HFFc6 (cell line): Measurements from ENCODE around the gene CNTN5. TPM values are rescaled to one million over a fixed set of nuclear protein-coding genes. Genes with fewer than 3 reads are reported as not detected.

ENCODE experiments used
- DNase-seq: peaks from one replicate; pipeline ENCODE4 v3.0.0-alpha.2; 2018
- H3K27ac Mint-ChIP-seq: 2 replicates; pipeline ENCODE4 v1.8.0; 2020; ENCODE audit warnings: mild to moderate bottlenecking, mixed read lengths
- H3K27me3 Mint-ChIP-seq: 2 replicates; pipeline ENCODE4 v1.8.0; 2021; ENCODE audit warnings: mild to moderate bottlenecking, moderate library complexity, mixed read lengths; ENCODE audit not compliant: insufficient read depth
- H3K36me3 Mint-ChIP-seq: 2 replicates; pipeline ENCODE4 v1.8.0; 2021; ENCODE audit warnings: low read depth, mixed read lengths
- H3K4me1 Mint-ChIP-seq: 2 replicates; pipeline ENCODE4 v1.8.0; 2020; ENCODE audit warnings: low read depth, mixed read lengths
- H3K4me3 Mint-ChIP-seq: 2 replicates; pipeline ENCODE4 v1.8.0; 2020; ENCODE audit warnings: mild to moderate bottlenecking, moderate library complexity, mixed read lengths
- H3K9me3 Mint-ChIP-seq: 2 replicates; pipeline ENCODE4 v1.8.0; 2020; ENCODE audit warnings: mild to moderate bottlenecking, mixed read lengths
- total RNA-seq, 6 experiments: library from RNA; stranded (reverse); fragmentation: NEBNext Ultra II Directional; extraction: Animal tissue kit (Norgen Biotek cat#: 25700); gene quantifications; 2 replicates in 1 of 6; 3 replicates in 5 of 6; pipeline ENCODE4 v1.2.3, GENCODE V29; 2021
- TF ChIP-seq, protein P1 (sequence below): fragments of 200-600 bp; sonication (generic); IDR thresholded peaks from 2 replicates; pipeline ENCODE4 v1.5.0; 2021; ENCODE audit warnings: antibody characterized with exemption, mild to moderate bottlenecking

CNTN5 gene
- total RNA-seq, 6 experiments from 2014 or later = not detected

- no peaks in the 10 kb centered on the region for H3K4me1 Mint-ChIP-seq
- TF ChIP-seq, protein P1, sequence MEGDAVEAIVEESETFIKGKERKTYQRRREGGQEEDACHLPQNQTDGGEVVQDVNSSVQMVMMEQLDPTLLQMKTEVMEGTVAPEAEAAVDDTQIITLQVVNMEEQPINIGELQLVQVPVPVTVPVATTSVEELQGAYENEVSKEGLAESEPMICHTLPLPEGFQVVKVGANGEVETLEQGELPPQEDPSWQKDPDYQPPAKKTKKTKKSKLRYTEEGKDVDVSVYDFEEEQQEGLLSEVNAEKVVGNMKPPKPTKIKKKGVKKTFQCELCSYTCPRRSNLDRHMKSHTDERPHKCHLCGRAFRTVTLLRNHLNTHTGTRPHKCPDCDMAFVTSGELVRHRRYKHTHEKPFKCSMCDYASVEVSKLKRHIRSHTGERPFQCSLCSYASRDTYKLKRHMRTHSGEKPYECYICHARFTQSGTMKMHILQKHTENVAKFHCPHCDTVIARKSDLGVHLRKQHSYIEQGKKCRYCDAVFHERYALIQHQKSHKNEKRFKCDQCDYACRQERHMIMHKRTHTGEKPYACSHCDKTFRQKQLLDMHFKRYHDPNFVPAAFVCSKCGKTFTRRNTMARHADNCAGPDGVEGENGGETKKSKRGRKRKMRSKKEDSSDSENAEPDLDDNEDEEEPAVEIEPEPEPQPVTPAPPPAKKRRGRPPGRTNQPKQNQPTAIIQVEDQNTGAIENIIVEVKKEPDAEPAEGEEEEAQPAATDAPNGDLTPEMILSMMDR = no peak
- no peaks in the 10 kb centered on the region for H3K27me3 Mint-ChIP-seq
- peaks cover 30% of the 10 kb centered on the region for H3K9me3 Mint-ChIP-seq
- DNase-seq = no peak
- no peak overlapping the region for H3K4me3 Mint-ChIP-seq
- H3K27ac Mint-ChIP-seq = no peak overlapping the region
- H3K36me3 Mint-ChIP-seq = no peaks in the 10 kb centered on the region
These were observed 208.8 kb downstream of the CNTN5 start for GRCh38 chr11:99229544-99229943.

DNA sequence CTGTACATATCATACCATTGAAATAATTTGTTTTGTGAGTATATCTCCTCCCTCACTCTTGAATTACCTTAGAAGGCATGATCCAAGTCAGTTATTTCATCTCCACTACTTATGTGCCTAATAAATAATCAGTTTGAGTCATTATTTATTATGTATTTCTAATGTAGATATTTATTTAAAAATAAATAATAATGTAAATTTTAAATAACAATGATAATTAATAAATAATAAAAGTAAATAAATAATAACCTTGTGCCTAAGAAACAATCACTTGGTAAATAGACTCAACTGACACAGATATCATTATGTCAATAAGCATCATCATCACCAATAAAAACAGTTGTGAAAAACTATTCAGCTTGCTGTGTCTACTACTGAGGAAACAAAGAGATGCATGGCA lies 213.8 kb downstream of the CNTN5 start:
- Mint-ChIP-seq H3K9me3 (peaks cover 34% of the 10 kb centered on the region), H3K4me1 (no peaks in the 10 kb centered on the region), H3K4me3 (no peak overlapping the region), H3K36me3 (no peaks in the 10 kb centered on the region), H3K27me3 (no peaks in the 10 kb centered on the region), H3K27ac (no peak overlapping the region)
- TF ChIP-seq, protein P1 = no peak
- no peak for DNase-seq

GRCh38 chr11:99238401-99238800 lies 217.7 kb downstream of the CNTN5 start:
- Mint-ChIP-seq H3K27me3 (no peaks in the 10 kb centered on the region), H3K27ac (no peak overlapping the region), H3K36me3 (no peaks in the 10 kb centered on the region), H3K4me3 (no peak overlapping the region), H3K4me1 (no peaks in the 10 kb centered on the region), H3K9me3 (peaks cover 27% of the 10 kb centered on the region)
- TF ChIP-seq, protein P1 = no peak
- DNase-seq = no peak

- TF ChIP-seq, protein P1 = no peak
- H3K36me3 Mint-ChIP-seq = no peaks in the 10 kb centered on the region
- H3K4me3 Mint-ChIP-seq = no peak overlapping the region
- peaks cover 19% of the 10 kb centered on the region for H3K9me3 Mint-ChIP-seq
- no peak for DNase-seq
- no peaks in the 10 kb centered on the region; the same call in 1 of the 2 replicates for H3K27me3 Mint-ChIP-seq
- H3K4me1 Mint-ChIP-seq = no peaks in the 10 kb centered on the region
- H3K27ac Mint-ChIP-seq = no peak overlapping the region
These were observed 219.7 kb downstream of the CNTN5 start for GRCh38 chr11:99240192-99241030.

DNA sequence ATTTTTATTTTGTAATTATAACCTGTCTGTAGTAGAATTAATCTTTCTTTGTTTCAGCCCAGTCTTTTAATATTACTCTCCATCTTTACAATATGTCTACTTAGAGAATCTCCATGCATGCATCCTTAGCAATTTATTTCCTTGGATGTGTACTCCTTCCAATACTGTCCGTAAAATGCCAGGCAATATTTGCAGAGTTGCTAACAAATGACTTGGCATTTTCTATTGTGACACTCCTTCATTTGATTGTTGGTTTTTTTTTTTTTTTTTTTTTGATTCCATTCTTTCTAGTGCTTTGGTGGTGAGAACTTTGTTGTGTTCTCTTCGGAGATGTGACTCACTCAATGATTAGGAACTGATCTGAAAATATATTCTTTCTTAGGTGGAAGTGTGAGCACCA lies 220.3 kb downstream of the CNTN5 start:
- Mint-ChIP-seq H3K4me1 (no peaks in the 10 kb centered on the region), H3K27ac (no peak overlapping the region), H3K36me3 (no peaks in the 10 kb centered on the region), H3K27me3 (no peaks in the 10 kb centered on the region; the same call in 1 of the 2 replicates), H3K4me3 (no peak overlapping the region), H3K9me3 (peaks cover 19% of the 10 kb centered on the region)
- no peak for DNase-seq
- TF ChIP-seq, protein P1 = no peak
